Keratinocyte (primary cell): ENCODE data around the gene CRIM1. TPM values are rescaled to one million over a fixed set of nuclear protein-coding genes. Genes with fewer than 3 reads are reported as not detected.

Experiments used
- DNase-seq: peaks from one replicate; pipeline ENCODE4 v3.0.0-alpha.2; 2011; ENCODE audit warnings: low read depth, missing footprints, low spot score
- FAIRE-seq: peaks from 2 replicates; lab custom pipeline; 2011; peaks lifted over from hg19 to GRCh38; lab: Jason Lieb, UNC
- H2AFZ ChIP-seq: 2 replicates; pipeline ENCODE4 v1.6.0; 2012; ENCODE audit warnings: low read length, control low read depth, inconsistent platforms; ENCODE audit not compliant: control insufficient read depth
- H3K27ac ChIP-seq: 2 replicates; pipeline ENCODE4 v1.5.1; 2011; ENCODE audit warnings: low read length; ENCODE audit not compliant: control insufficient read depth, insufficient read depth
- H3K27me3 ChIP-seq: 3 replicates; pipeline ENCODE4 v1.6.0; 2011; ENCODE audit warnings: low read length; ENCODE audit not compliant: control insufficient read depth, insufficient read depth; ENCODE audit errors: extremely low read depth
- H3K36me3 ChIP-seq, 2 experiments: 2 replicates in 1 of 2; 3 replicates in 1 of 2; pipeline ENCODE4 v1.5.1; 2011; ENCODE audit warnings: low read length in 2 of 2, mild to moderate bottlenecking in 1 of 2; ENCODE audit not compliant: control insufficient read depth in 2 of 2, insufficient read depth in 2 of 2; ENCODE audit errors: extremely low read depth in 1 of 2
- H3K4me1 ChIP-seq: 3 replicates; pipeline ENCODE4 v1.5.1; 2011; ENCODE audit warnings: low read length; ENCODE audit not compliant: control insufficient read depth, insufficient read depth; ENCODE audit errors: extremely low read depth
- H3K4me2 ChIP-seq: 3 replicates; pipeline ENCODE4 v1.6.0; 2011; ENCODE audit warnings: low read depth, low read length; ENCODE audit not compliant: control insufficient read depth, insufficient read depth; ENCODE audit errors: extremely low read depth
- H3K4me3 ChIP-seq, 3 experiments: fragments of 200-600 bp in 1 of 3; sonication (generic) in 1 of 3; 2 replicates in 2 of 3; 3 replicates in 1 of 3; pipeline ENCODE4 v1.5.1; 2011 to 2016; ENCODE audit warnings: low read length in 3 of 3, mild to moderate bottlenecking in 3 of 3, control low read depth in 2 of 3, inconsistent platforms in 1 of 3, low read depth in 1 of 3, mixed read lengths in 1 of 3, mixed run types in 1 of 3, moderate library complexity in 1 of 3; ENCODE audit not compliant: control insufficient read depth in 2 of 3, insufficient read depth in 2 of 3; ENCODE audit errors: extremely low read depth in 1 of 3
- H3K79me2 ChIP-seq: 2 replicates; pipeline ENCODE4 v1.6.0; 2012; ENCODE audit warnings: low read length; ENCODE audit not compliant: control insufficient read depth, insufficient read depth
- H3K9ac ChIP-seq: 3 replicates; pipeline ENCODE4 v1.6.0; 2011; ENCODE audit warnings: low read length; ENCODE audit not compliant: control insufficient read depth, insufficient read depth; ENCODE audit errors: extremely low read depth
- H3K9me1 ChIP-seq: 3 replicates; pipeline ENCODE4 v1.6.0; 2011; ENCODE audit warnings: low read length; ENCODE audit not compliant: control insufficient read depth, insufficient read depth; ENCODE audit errors: extremely low read depth
- H3K9me3 ChIP-seq: 2 replicates; pipeline ENCODE4 v1.5.1; 2012; ENCODE audit warnings: low read depth, low read length; ENCODE audit not compliant: control insufficient read depth
- H4K20me1 ChIP-seq: 3 replicates; pipeline ENCODE4 v1.6.0; 2011; ENCODE audit warnings: low read length; ENCODE audit not compliant: control insufficient read depth, insufficient read depth; ENCODE audit errors: extremely low read depth
- CTCF ChIP-seq, 3 experiments: IDR thresholded peaks in 1 of 3; conservative IDR thresholded peaks in 1 of 3; optimal IDR thresholded peaks in 1 of 3; 2 replicates in 2 of 3; 3 replicates in 1 of 3; pipeline versions ENCODE3 to v1.5.1; 2011; ENCODE audit warnings: low read length in 3 of 3, mild to moderate bottlenecking in 3 of 3, moderate library complexity in 2 of 3, control low read depth in 1 of 3, inconsistent platforms in 1 of 3; ENCODE audit not compliant: insufficient read depth in 2 of 3; ENCODE audit errors: extremely low read depth in 1 of 3
- EZH2 ChIP-seq: IDR thresholded peaks from one replicate; pipeline ENCODE4 v1.6.1; 2012; ENCODE audit warnings: inconsistent platforms, mild to moderate bottlenecking, low read length, moderate library complexity
- dilution Hi-C: fragments of 300-500 bp; cut with MboI; formaldehyde crosslinking; loops from one replicate; pipeline ENCODE4 v1.7.0; 2020; ENCODE audit warnings: low sequenced_read_pairs; ENCODE audit not compliant: extremely low pct_ligation_motif_present
- polyA plus RNA-seq, 5 experiments: library from polyadenylated mRNA; depleted of rRNA in 3 of 5; stranded (reverse) in 3 of 5; stranded (forward) in 1 of 5; unstranded in 1 of 5; fragments of >200 nt; gene quantifications; 1 replicate in 1 of 5; 2 replicates in 3 of 5; 3 replicates in 1 of 5; pipeline versions ENCODE4 v1.2.1 to v1.2.3, GENCODE V29; 2011 to 2012; ENCODE audit warnings: missing spikeins in 2 of 5, low read depth in 1 of 5, low replicate concordance in 1 of 5

CRIM1 gene
- polyA plus RNA-seq, 1 donor (not counting 4 experiments of a cell fraction or from before 2014, with no cell fraction given) = 98.3 TPM

GRCh38 chr2:36423172-36423571 is 67.6 kb downstream of the CRIM1 start:
- no peak overlapping the region for H3K27ac ChIP-seq
- no peaks in the 10 kb centered on the region for H3K27me3 ChIP-seq
- DNase-seq (no peak), FAIRE-seq (no peak)
- no peak overlapping the region for H3K4me2 ChIP-seq
- peaks cover 7% of the 10 kb centered on the region for H3K9me1 ChIP-seq
- no peaks in the 10 kb centered on the region for H3K9me3 ChIP-seq
- dilution Hi-C loops = no loop called here
- TF ChIP-seq EZH2 (no peak), CTCF (optimal IDR thresholded peaks at IDR 0.05 in 1 of 3, IDR thresholded peaks at IDR 0.05 in 1 of 3, conservative IDR thresholded peaks at IDR 0.05 in 1 of 3; ENCODE audit: extremely low read depth in 1 of 3, insufficient read depth in 2 of 3, low read length in 3 of 3) (no peak)
- peaks cover 90% of the 10 kb centered on the region for H3K79me2 ChIP-seq
- H4K20me1 ChIP-seq = no peaks in the 10 kb centered on the region
- peaks cover 9 to 10% of the 10 kb centered on the region in 2 experiments for H3K36me3 ChIP-seq
- no peak overlapping the region for H3K9ac ChIP-seq
- H3K4me1 ChIP-seq = no peaks in the 10 kb centered on the region
- H3K4me3 ChIP-seq = no peak overlapping the region
- H2AFZ ChIP-seq = no peak overlapping the region

GRCh38 chr2:36423619-36424120 is 68.1 kb downstream of the CRIM1 start:
- Histone ChIP-seq H3K9me3 (no peaks in the 10 kb centered on the region), H4K20me1 (peaks cover 1% of the 10 kb centered on the region), H3K27ac (no peak overlapping the region), H3K4me1 (no peaks in the 10 kb centered on the region), H2AFZ (no peak overlapping the region), H3K27me3 (no peaks in the 10 kb centered on the region), H3K79me2 (peaks cover 89% of the 10 kb centered on the region), H3K36me3 (peaks cover 9 to 10% of the 10 kb centered on the region in 2 experiments), H3K4me2 (no peak overlapping the region), H3K4me3 (no peak overlapping the region), H3K9me1 (peaks cover 7% of the 10 kb centered on the region), H3K9ac (no peak overlapping the region)
- TF ChIP-seq EZH2 (no peak), CTCF (optimal IDR thresholded peaks at IDR 0.05 in 1 of 3, IDR thresholded peaks at IDR 0.05 in 1 of 3, conservative IDR thresholded peaks at IDR 0.05 in 1 of 3; ENCODE audit: extremely low read depth in 1 of 3, insufficient read depth in 2 of 3, low read length in 3 of 3) (no peak)
- dilution Hi-C loops = no loop called here
- no peak for DNase-seq
- no peak for FAIRE-seq
